PFSK-1 (cell line): ENCODE measurements around the gene TMPRSS9.

Experiments used
- FOXP2 ChIP-seq: optimal IDR thresholded peaks from 2 replicates; pipeline ENCODE3; 2011; ENCODE audit warnings: borderline replicate concordance, control low read depth, inconsistent platforms; ENCODE audit not compliant: insufficient read depth; ENCODE audit errors: extremely low read length, extremely low read depth
- POLR2AphosphoS5 ChIP-seq: IDR thresholded peaks from 2 replicates; pipeline ENCODE4 v1.6.1; 2012; ENCODE audit warnings: low read depth, mild to moderate bottlenecking, control low read depth, low read length, moderate library complexity
- SIN3A ChIP-seq: IDR thresholded peaks from 2 replicates; pipeline ENCODE4 v1.6.1; 2012; ENCODE audit warnings: mild to moderate bottlenecking, low read length, moderate library complexity, borderline replicate concordance; ENCODE audit not compliant: insufficient read depth
- TAF1 ChIP-seq: IDR thresholded peaks from 2 replicates; pipeline ENCODE4 v1.6.1; 2012; ENCODE audit warnings: low read length, control low read depth, borderline replicate concordance; ENCODE audit not compliant: insufficient read depth
- TF ChIP-seq, protein P1 (sequence below), 2 experiments: IDR thresholded peaks; 2 replicates each; pipeline versions ENCODE4 v1.6.1 to v1.8.0; 2011 to 2012; ENCODE audit warnings: low read depth in 2 of 2, low read length in 2 of 2, control low read depth in 1 of 2, inconsistent platforms in 1 of 2, mild to moderate bottlenecking in 1 of 2, moderate library complexity in 1 of 2; ENCODE audit not compliant: insufficient read depth in 1 of 2

TMPRSS9 gene

DNA sequence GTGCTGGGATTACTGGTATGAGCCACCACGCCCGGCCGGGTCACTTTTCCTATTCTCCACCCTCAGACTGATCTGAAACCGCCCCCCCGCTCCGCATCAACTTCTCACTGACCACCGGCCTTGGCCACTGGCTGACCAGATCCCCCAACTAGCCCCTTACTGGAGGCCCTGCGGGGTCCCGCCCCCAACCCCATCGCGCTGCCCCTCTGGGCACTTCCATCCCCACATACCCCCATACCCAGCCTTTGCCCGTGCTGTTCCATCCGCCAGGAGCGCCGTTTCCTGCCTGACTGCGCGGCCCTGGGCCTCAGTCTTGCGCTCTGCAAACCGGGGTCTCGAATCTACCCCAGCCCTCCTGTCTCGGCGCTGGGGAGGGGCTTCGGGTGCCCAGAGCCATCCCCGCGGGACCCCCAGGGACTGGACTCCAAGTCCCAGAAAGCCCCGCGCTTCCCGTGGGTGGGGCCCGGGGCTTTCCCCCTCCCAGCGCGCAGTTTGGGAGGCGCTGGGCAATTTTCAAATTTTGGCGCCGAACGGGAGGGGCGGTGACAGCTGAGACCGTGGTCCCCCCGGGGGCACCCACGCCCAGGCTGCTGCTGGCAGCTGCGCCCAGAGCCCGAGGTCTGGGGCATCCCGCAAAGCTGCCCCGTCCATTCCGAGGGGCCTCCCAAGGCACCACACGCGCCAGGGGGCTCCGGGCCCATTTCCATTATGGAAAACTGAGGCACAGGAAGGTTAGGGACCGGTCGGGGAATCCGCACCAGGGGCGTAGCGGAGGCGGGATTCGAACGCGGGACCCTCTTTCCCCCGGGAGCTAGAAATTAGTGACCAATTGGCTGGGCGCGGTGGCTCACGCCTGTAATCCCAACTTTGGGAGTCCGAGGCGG is 101.9 kb downstream of the TMPRSS9 start:
- TF ChIP-seq POLR2AphosphoS5 (no peak), SIN3A (no peak), TAF1 (no peak), FOXP2 (no peak)
- TF ChIP-seq, protein P1, sequence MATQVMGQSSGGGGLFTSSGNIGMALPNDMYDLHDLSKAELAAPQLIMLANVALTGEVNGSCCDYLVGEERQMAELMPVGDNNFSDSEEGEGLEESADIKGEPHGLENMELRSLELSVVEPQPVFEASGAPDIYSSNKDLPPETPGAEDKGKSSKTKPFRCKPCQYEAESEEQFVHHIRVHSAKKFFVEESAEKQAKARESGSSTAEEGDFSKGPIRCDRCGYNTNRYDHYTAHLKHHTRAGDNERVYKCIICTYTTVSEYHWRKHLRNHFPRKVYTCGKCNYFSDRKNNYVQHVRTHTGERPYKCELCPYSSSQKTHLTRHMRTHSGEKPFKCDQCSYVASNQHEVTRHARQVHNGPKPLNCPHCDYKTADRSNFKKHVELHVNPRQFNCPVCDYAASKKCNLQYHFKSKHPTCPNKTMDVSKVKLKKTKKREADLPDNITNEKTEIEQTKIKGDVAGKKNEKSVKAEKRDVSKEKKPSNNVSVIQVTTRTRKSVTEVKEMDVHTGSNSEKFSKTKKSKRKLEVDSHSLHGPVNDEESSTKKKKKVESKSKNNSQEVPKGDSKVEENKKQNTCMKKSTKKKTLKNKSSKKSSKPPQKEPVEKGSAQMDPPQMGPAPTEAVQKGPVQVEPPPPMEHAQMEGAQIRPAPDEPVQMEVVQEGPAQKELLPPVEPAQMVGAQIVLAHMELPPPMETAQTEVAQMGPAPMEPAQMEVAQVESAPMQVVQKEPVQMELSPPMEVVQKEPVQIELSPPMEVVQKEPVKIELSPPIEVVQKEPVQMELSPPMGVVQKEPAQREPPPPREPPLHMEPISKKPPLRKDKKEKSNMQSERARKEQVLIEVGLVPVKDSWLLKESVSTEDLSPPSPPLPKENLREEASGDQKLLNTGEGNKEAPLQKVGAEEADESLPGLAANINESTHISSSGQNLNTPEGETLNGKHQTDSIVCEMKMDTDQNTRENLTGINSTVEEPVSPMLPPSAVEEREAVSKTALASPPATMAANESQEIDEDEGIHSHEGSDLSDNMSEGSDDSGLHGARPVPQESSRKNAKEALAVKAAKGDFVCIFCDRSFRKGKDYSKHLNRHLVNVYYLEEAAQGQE (IDR thresholded peaks at IDR 0.05; ENCODE audit: insufficient read depth in 1 of 2, low read depth in 2 of 2, low read length in 2 of 2) = no peak

GRCh38 chr19:2462635-2463421 is 102.8 kb downstream of the TMPRSS9 start:
- TF ChIP-seq POLR2AphosphoS5 = no peak; the same call in 1 of the 2 replicates
- peak; percentile 66; the same call in 1 of the 2 replicates for TF ChIP-seq TAF1
- no peak for TF ChIP-seq FOXP2
- TF ChIP-seq SIN3A = peak; percentile 88; the same call in 1 of the 2 replicates
- TF ChIP-seq, protein P1 (IDR thresholded peaks at IDR 0.05; ENCODE audit: insufficient read depth in 1 of 2, low read depth in 2 of 2, low read length in 2 of 2) = no peak

DNA sequence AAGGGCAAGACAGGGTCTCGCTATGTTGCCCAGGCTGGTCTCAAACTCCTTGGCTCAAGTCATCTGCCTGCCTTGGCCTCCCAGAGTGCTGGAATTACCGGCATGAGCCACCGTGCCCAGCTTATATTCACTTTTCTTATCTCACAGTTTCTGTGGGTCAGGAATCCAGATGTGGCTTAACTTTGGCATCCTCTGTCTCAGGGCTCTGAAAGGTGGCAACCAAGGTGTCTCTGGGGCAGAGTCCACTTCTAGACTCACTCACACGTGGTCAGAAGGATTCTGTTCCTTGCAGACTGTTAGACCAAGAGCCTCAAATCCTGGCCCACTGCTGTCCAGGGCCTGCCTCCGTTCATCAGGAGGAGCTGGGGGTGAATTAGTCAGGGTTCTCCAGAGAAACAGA is 104.3 kb downstream of the TMPRSS9 start:
- TF ChIP-seq POLR2AphosphoS5 (no peak), TAF1 (no peak), SIN3A (no peak), FOXP2 (no peak)
- TF ChIP-seq, protein P1 (IDR thresholded peaks at IDR 0.05; ENCODE audit: insufficient read depth in 1 of 2, low read depth in 2 of 2, low read length in 2 of 2) = no peak

DNA sequence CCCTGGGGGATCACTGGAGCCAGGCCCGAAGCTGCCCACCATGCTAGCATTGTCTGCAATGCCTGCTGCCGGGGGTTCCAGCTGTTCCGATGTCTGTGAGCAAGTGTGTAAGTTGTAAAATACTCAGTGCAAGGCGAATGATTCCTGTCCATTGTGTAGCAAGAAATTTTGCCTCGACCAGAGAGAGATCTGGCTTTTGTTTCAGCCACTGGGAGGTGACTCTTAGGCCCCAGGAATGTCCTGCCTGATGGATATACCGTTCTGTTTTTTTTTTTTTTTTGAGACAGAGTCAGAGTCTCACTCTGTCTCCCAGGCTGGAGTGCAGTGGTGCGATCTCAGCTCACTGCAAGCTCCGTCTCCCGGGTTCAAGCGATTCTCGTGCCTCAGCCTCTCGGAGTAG is 108.5 kb downstream of the TMPRSS9 start:
- TF ChIP-seq FOXP2 = no peak
- TF ChIP-seq, protein P1 (IDR thresholded peaks at IDR 0.05; ENCODE audit: insufficient read depth in 1 of 2, low read depth in 2 of 2, low read length in 2 of 2) = no peak
- TF ChIP-seq SIN3A = no peak
- no peak for TF ChIP-seq POLR2AphosphoS5
- no peak for TF ChIP-seq TAF1
